Lower leg skin (tissue), 4 donors: Measurements from ENCODE around the gene PTDSS2. TPM values are rescaled to one million over a fixed set of nuclear protein-coding genes. Genes with fewer than 3 reads are reported as not detected.
"Not testable (repeated sequence)": the region's sequence is repeated elsewhere in the genome, so short reads cannot be mapped to it uniquely, and the experiment has no call there.

Experiments used
- DNase-seq, 2 donors: peaks; one replicate each; pipeline ENCODE4 v3.0.0-alpha.2; 2019; ENCODE audit warnings: low spot score in 2 of 2
- H3K4me3 ChIP-seq: fragments of 200-600 bp; sonication (generic); 2 replicates; pipeline ENCODE4 v1.5.1; 2017; ENCODE audit warnings: mild to moderate bottlenecking, low read depth; ENCODE audit not compliant: poor library complexity, severe bottlenecking
- POLR2A ChIP-seq, 2 donors: fragments of 450-650 bp; IDR thresholded peaks; one replicate each; pipeline ENCODE4 v1.6.1; 2016 to 2017; ENCODE audit warnings: antibody characterized with exemption in 2 of 2, mild to moderate bottlenecking in 1 of 2, moderate library complexity in 1 of 2
- WGBS, 2 donors: methylation state at CpG; one replicate each; pipeline ENCODE4 v1.1.5; 2018; 5-methylcytosine and 5-hydroxymethylcytosine counted together
- intact Hi-C: fragments of 100-400 bp; cut with DNase I; formaldehyde crosslinking; loops from one replicate; pipeline ENCODE4 v1.15.0; 2023; ENCODE audit warnings: low total_unique reads
- total RNA-seq, 4 donors: library from RNA; depleted of rRNA; stranded (reverse); fragments of >200 nt; gene quantifications; one replicate each; pipeline ENCODE4 v1.1.0, GENCODE V29; 2016
- TF ChIP-seq, protein P1 (sequence below), 3 donors: fragments of 450-650 bp; IDR thresholded peaks; one replicate each; pipeline ENCODE4 v1.5.1; 2016; ENCODE audit warnings: antibody characterized with exemption in 3 of 3, mild to moderate bottlenecking in 3 of 3, moderate library complexity in 2 of 3

PTDSS2 gene
- total RNA-seq, 4 donors from 2014 or later: 35.0 to 108 (median 38.7) TPM

DNA sequence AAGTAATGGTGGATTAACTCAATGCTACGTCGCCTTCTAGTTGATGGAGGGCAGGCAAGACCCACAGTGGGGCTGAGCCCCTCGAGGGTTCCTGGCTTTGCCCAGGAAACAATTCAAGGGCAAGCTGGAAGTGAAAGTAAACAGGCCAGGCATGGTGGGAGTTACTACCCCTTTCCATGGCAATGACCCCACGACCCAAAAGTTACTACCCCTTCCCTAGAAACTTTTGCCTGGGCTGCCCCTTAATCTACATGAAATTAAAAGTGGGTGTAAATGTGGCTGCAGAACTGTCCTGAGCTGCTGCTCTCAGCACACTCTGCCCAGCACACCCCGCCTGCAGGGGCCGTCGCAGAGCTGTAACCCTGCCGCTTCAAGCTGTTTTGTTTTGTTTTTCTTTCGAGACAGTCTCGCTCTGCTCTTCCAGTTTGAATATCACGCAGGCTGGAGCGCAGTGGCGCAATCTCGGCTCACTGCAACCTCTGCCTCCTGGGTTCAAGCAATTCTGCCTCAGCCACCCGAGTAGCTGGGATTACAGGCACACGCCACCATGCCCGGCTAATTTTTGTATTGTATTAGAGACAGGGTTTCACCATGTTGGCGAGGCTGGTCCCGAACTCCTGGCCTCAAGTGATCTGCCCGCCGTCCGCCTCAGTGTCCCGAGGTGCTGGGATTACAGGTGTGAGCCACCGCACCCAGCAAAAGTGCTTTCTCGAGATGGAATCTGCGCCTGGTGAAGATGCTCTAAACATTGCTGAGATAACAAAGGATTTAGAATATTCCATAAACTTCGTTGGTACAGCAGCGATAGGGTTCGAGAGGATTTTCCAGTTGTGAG, 62.9 kb downstream of the PTDSS2 start:
- no peak overlapping the region for H3K4me3 ChIP-seq
- DNase-seq: no peak
- TF ChIP-seq, protein P1, sequence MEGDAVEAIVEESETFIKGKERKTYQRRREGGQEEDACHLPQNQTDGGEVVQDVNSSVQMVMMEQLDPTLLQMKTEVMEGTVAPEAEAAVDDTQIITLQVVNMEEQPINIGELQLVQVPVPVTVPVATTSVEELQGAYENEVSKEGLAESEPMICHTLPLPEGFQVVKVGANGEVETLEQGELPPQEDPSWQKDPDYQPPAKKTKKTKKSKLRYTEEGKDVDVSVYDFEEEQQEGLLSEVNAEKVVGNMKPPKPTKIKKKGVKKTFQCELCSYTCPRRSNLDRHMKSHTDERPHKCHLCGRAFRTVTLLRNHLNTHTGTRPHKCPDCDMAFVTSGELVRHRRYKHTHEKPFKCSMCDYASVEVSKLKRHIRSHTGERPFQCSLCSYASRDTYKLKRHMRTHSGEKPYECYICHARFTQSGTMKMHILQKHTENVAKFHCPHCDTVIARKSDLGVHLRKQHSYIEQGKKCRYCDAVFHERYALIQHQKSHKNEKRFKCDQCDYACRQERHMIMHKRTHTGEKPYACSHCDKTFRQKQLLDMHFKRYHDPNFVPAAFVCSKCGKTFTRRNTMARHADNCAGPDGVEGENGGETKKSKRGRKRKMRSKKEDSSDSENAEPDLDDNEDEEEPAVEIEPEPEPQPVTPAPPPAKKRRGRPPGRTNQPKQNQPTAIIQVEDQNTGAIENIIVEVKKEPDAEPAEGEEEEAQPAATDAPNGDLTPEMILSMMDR (IDR thresholded peaks at IDR 0.05): no peak
- no peak for TF ChIP-seq POLR2A (IDR thresholded peaks at IDR 0.05)
- WGBS, 2 donors: 90 to 93% methylated on average over 29 of the region's 29 CpGs
- intact Hi-C loops: no loop called here

DNA sequence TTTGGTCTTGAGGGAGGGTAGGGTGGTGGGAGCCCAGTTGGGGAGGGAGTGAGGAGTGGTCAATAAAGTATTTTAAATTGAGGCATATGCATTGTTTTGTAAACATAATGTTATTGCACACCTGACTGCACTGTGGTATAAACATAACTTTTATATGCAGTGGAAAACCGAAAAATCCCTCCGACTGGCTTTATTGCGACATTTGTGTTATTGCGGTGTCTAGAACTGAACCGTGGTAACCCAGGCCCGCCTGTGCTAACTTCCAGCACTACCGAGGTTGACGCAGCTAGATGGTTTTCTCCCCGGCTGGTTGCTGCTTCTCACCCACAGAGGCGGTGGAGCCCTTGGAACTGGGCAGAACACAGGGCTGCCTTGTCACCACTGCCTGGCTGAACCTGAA, 64.5 kb downstream of the PTDSS2 start:
- H3K4me3 ChIP-seq: no peak overlapping the region
- DNase-seq: no peak
- 89 to 90% methylated on average over 10 of the region's 10 CpGs for WGBS, 2 donors
- intact Hi-C loops: no loop called here
- no peak for TF ChIP-seq POLR2A (IDR thresholded peaks at IDR 0.05)
- TF ChIP-seq, protein P1 (IDR thresholded peaks at IDR 0.05): no peak

DNA sequence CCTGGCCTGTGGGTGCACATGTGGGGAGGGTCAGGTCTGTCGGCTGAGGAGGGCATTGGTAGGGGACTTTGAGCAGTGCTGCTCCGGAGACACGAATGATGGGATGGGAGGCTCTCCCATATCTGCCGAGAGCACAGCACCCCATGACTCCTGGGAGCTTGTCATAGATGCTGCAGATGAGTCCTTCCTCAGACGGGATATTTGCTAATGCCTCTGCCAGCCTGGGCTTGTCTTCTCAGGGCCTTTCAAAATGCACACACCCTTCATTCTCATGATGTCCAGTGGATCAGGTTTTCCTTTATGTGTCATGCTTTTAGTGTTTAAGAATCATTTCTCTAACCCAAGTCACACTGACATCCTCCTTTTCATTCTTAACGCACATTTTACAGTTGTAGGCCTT, 65.1 kb downstream of the PTDSS2 start:
- 53 to 65% methylated on average over 6 of the region's 6 CpGs for WGBS, 2 donors
- no peak overlapping the region for H3K4me3 ChIP-seq
- DNase-seq: no peak
- TF ChIP-seq POLR2A (IDR thresholded peaks at IDR 0.05): no peak
- TF ChIP-seq, protein P1 (IDR thresholded peaks at IDR 0.05): no peak
- intact Hi-C loops: no loop called here

DNA sequence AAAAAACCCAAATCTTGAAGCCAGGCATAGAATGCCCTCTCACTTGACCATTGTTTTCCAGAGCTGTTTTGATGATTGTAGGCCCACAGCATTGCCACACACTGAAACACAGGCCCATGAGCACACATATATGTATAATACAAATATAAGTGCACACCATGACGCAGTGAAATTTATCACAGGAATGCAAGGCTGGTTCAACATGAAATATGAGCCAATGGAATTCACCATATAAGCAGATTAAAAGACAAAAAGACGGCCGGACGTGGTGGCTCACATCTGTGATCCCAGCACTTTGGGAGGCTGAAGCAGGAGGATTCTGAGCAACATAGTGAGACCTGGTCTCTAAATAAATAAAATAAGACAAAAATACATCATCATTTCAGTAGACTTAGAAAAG, 66.3 kb downstream of the PTDSS2 start:
- DNase-seq: no peak
- intact Hi-C loops: no loop called here

DNA sequence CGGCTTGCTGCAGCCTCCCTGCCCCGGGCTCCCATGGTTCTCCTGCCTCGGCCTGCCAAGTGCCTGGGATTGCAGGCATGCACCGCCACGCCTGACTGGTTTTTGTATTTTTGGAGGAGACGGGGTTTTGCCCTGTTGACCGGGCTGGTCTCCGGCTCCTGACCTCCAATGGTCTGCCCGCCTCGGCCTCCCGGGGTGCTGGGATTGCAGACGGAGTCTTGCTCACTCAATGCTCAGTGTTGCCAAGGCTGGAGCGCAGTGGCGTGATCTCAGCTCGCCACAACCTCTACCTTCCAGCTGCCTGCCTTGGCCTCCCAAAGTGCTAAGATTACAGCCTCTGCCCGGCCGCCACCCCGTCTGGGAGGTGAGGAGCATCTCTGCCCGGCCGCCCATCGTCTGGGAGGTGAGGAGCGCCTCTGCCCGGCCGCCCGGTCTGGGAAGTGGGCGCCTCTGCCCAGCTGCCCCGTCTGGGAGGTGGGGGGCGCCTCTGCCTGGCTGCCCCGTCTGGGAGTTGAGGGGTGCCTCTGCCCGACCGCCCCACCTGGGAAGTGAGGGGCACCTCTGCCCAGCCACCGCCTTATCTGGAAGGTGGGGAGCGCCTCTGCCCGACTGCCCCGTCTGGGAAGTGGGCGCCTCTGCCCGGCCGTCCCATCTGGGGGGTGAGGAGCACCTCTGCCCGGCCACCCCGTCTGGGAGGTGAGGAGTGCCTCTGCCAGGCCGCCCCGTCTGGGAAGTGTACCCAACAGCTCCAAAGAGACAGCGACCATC, 67.0 kb downstream of the PTDSS2 start:
- 93 to 94% methylated on average over 26 to 31 of the region's 43 CpGs for WGBS, 2 donors
- intact Hi-C loops, H3K4me3 ChIP-seq: not testable (repeated sequence)
- DNase-seq: peak in 1 of 2 donors; percentile 86

More for the DNA sequence above, 66.3 kb downstream of the PTDSS2 start:
- WGBS, 2 donors: 94 to 95% methylated on average over 4 of the region's 4 CpGs
- H3K4me3 ChIP-seq: no peak overlapping the region
- no peak for TF ChIP-seq POLR2A (IDR thresholded peaks at IDR 0.05)
- TF ChIP-seq, protein P1 (IDR thresholded peaks at IDR 0.05): no peak

DNA sequence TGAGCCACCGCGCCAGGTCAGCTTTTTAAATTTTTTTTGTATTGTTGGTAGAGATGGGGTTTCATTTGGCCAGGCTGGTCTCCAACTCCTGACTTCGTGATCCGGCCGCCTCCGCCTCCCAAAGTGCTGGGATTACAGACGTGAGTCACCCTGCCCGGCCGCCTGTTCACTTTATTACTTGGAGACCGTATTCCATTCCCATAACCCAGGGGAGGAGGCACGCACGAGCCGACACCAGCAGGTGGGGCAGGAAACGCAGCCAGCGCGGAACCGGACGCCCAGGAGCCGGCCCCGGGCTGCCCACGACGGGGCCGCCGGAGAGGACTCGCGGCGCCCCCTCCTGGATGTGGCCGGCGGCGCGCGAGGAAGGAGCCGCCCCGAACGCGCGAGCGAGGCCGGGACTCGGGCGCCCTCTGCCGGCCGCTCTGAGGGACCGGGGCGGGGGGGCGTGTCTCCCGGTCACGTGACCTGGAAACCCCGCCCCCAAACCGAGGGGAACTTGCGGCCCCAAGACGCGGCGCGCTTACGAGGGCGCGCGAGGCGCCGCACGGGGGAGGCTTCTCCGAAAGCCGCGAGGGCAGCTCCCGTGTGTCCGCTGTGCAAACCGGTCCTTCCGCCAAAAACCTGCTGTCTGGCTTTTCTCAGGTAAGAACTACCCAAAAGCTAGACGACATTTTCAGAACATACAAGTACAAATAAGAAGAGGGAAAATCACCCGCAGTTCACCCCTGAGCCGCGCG, 68.6 kb downstream of the PTDSS2 start:
- WGBS, 2 donors: 9% methylated on average over 39 to 50 of the region's 74 CpGs
- TF ChIP-seq POLR2A (IDR thresholded peaks at IDR 0.05): no peak
- TF ChIP-seq, protein P1 (IDR thresholded peaks at IDR 0.05): peak in 2 of 3 donors; percentile 40 to 70
- peak; percentile 89 to 98 for DNase-seq
- no peak overlapping the region for H3K4me3 ChIP-seq
- intact Hi-C loops: no loop called here
